HG03342 (cell line): Measurements from ENCODE around the gene NAA80.

Experiments used
- ATAC-seq: cut with Tn5 transposase; IDR thresholded peaks from one replicate; pipeline ENCODE4 v1.9.1; 2021; ENCODE audit warnings: mild to moderate bottlenecking, moderate library complexity; ENCODE audit not compliant: unreplicated experiment

NAA80 gene

GRCh38 chr3:50259432-50260026, 39.7 kb downstream of the NAA80 start:
- ATAC-seq = peak; percentile 15

GRCh38 chr3:50258979-50259378, 40.2 kb downstream of the NAA80 start:
- ATAC-seq = no peak

GRCh38 chr3:50258029-50258680, 41.0 kb downstream of the NAA80 start:
- no peak for ATAC-seq

GRCh38 chr3:50256978-50257890, 42.0 kb downstream of the NAA80 start:
- no peak for ATAC-seq

- no peak for ATAC-seq
Observed at GRCh38 chr3:50255251-50255615, 44.0 kb downstream of the NAA80 start.

GRCh38 chr3:50254577-50255250, 44.5 kb downstream of the NAA80 start:
- ATAC-seq = no peak

- no peak for ATAC-seq
Observed at GRCh38 chr3:50251220-50251619, 48.0 kb downstream of the NAA80 start.

GRCh38 chr3:50250514-50250913, 48.7 kb downstream of the NAA80 start:
- ATAC-seq = no peak

- ATAC-seq = no peak
Observed at GRCh38 chr3:50249457-50249856, 49.7 kb downstream of the NAA80 start.

- no peak for ATAC-seq
Observed at GRCh38 chr3:50248387-50248786, 50.8 kb downstream of the NAA80 start.

GRCh38 chr3:50246517-50246954, 52.7 kb downstream of the NAA80 start:
- peak; percentile 44 for ATAC-seq
